ENCODE results near the gene LYVE1. TPM values are rescaled to one million over a fixed set of nuclear protein-coding genes. Genes with fewer than 3 reads are reported as not detected.

The LYVE1 gene, protein sequence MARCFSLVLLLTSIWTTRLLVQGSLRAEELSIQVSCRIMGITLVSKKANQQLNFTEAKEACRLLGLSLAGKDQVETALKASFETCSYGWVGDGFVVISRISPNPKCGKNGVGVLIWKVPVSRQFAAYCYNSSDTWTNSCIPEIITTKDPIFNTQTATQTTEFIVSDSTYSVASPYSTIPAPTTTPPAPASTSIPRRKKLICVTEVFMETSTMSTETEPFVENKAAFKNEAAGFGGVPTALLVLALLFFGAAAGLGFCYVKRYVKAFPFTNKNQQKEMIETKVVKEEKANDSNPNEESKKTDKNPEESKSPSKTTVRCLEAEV
- total RNA-seq = not detected

DNA sequence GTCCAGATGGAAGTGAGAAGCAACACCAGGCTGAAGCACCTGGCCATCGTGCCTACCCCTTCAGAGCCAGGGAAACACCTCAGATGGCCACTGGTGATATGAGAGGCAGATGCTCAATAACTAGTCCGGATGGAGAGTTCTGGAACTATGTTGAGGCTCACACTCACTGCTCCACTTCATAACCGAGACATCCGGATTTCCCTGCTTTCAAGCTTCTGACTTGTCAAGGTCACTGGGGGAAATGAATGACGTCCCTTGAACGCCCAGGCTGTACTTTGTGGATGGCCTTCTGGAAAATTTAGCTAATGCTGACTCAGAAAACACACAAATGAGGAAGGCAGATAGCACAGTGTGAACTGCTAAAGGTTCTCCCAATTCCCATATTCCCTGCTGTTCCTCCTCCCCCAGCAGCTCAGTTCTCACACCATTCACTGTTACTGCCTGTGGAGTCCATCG, at the start of gene LYVE1:
Gene LYVE1, minus strand, starts transcription at position 180 of the 456 bp plus-strand sequence. Its CDS starts 133 bp downstream, at position 47.
- H3K27me3 Mint-ChIP-seq = peaks cover 10 to 15% of the 10 kb centered on the region in 2 donors
- no peak for DNase-seq (ENCODE audit: low spot score)

DNA sequence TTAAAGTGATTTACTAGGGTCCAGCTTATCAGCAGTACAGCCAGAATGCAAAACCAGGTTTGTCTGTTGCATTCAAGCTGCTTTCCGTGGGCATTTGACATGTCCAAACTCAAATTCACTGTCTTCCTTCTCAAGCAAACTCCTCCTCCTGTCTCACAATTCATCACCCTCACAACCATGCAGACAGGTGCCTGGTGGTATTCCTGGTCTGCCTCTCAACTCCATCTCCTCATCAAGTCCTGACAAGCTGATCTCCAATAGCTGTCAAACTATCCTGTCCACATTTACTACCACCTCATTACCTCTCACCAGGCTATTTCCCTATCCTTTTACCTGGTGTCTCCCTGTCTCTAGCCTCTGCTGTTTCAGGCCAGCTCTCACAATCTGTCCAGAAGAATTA, 49.1 kb upstream of the LYVE1 start:
- H3K9me3 Mint-ChIP-seq = no peaks in the 10 kb centered on the region
- no peak overlapping the region for H3K4me3 Mint-ChIP-seq
- H3K27me3 Mint-ChIP-seq = peaks cover 11 to 29% of the 10 kb centered on the region in 2 donors
- ATAC-seq (no peak), DNase-seq (ENCODE audit: low spot score) (no peak)
- H3K4me1 Mint-ChIP-seq (ENCODE audit: low read depth in 2 of 2) = no peaks in the 10 kb centered on the region
- no peak overlapping the region for H3K27ac Mint-ChIP-seq
- H3K36me3 Mint-ChIP-seq = no peaks in the 10 kb centered on the region

More for the DNA sequence above, at the start of gene LYVE1:
- no peaks in the 10 kb centered on the region for H3K4me1 Mint-ChIP-seq (ENCODE audit: low read depth in 2 of 2)
- H3K4me3 Mint-ChIP-seq = no peak within 1 kb of the TSS
- H3K27ac Mint-ChIP-seq = no peak within 1 kb of the TSS
- H3K9me3 Mint-ChIP-seq = no peaks in the 10 kb centered on the region
- no peak for ATAC-seq
- H3K36me3 Mint-ChIP-seq = no peaks in the 10 kb centered on the region

DNA sequence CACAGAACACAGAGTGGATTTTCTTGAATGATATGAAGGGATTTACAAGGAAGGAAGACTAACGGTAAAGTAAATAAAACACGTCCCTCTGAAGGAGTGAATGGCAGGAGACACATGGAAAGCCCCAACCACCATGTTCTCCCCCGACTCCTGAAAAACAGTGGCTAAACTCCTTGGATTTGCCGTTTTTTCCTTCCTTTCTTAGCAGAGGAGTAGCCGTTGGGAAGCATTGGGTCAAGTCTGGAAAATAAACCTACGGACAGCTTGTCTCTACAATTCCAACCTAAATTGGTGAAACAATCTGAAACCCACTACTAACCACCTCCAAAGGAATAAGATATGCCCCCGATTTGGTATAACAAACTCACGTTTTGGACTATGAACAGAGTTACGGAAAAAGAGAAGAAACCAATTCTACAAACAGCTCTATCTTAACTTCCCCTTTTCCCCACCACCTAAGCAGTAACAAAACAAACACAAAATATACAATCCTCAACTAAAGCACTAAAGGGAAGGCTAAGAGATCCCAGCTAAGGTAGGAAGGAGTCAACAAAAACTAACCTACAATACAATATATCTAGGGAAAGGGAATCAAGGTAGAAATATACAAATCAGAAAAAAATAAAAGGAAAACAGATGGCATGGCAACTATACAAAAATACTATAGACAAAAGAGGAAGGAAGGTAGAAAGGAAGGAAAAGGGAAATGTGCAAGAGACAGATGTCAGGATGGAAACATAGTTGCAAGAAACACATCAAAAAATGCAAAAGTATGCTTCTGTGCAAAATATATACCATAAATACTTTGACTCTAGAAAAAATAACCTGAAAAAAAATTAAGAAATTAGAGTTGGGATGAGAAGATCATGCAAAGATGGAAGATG, 43.8 kb upstream of the LYVE1 start:
- H3K4me1 Mint-ChIP-seq (ENCODE audit: low read depth in 2 of 2) = no peaks in the 10 kb centered on the region
- H3K36me3 Mint-ChIP-seq = no peaks in the 10 kb centered on the region
- H3K4me3 Mint-ChIP-seq = no peak overlapping the region
- no peak for DNase-seq (ENCODE audit: low spot score)
- ATAC-seq = no peak
- peaks cover 27 to 39% of the 10 kb centered on the region in 2 donors for H3K27me3 Mint-ChIP-seq
- H3K9me3 Mint-ChIP-seq = no peaks in the 10 kb centered on the region
- no peak overlapping the region for H3K27ac Mint-ChIP-seq

DNA sequence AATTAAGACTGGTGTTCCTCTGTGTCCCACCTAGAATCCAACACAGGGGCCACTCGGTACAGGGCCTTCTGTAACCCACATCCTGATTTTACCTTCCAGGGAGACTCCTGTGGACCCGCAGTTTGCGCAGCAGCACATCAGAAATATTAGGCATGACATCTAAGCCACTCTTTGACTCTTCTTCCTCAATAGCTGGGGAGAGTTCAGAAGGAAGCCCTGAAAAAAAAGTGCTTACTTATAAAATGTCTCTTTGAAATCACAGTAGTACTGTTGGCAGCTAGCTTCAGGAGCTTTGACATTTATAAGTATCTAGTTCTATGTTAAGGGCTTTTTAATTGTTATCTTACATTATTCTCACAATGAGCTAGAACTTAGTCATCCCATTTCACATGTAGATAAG, 41.2 kb upstream of the LYVE1 start:
- no peak overlapping the region for H3K4me3 Mint-ChIP-seq
- ATAC-seq (no peak), DNase-seq (ENCODE audit: low spot score) (no peak)
- no peak overlapping the region for H3K27ac Mint-ChIP-seq
- no peaks in the 10 kb centered on the region for H3K36me3 Mint-ChIP-seq
- peaks cover 30 to 39% of the 10 kb centered on the region in 2 donors for H3K27me3 Mint-ChIP-seq
- no peaks in the 10 kb centered on the region for H3K9me3 Mint-ChIP-seq
- peaks cover 7 to 9% of the 10 kb centered on the region in 2 donors for H3K4me1 Mint-ChIP-seq (ENCODE audit: low read depth in 2 of 2)

DNA sequence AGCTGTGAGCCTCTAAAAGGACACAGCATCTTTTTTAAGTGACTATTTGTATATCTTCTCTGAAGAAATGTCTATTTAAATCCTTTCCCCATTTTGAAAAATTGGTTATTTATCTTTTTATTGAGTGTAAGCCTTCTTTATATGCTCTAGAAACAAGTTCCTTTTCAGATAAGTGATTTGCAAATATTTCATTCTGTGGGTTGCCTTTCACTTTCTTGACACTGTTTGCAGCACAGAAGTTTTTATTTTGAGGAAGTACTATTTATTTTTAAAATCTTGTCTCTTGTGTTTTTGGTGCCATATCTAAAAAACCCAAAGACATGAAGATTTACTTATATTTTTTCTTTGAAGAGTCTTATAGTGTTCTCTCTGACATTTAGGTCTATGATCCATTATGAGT, 40.1 kb upstream of the LYVE1 start:
- ATAC-seq = no peak
- H3K4me1 Mint-ChIP-seq (ENCODE audit: low read depth in 2 of 2) = peaks cover 7 to 9% of the 10 kb centered on the region in 2 donors
- no peaks in the 10 kb centered on the region for H3K9me3 Mint-ChIP-seq
- H3K36me3 Mint-ChIP-seq = no peaks in the 10 kb centered on the region
- DNase-seq (ENCODE audit: low spot score) = no peak
- no peak overlapping the region for H3K4me3 Mint-ChIP-seq
- no peak overlapping the region for H3K27ac Mint-ChIP-seq
- peaks cover 26 to 30% of the 10 kb centered on the region in 2 donors for H3K27me3 Mint-ChIP-seq

DNA sequence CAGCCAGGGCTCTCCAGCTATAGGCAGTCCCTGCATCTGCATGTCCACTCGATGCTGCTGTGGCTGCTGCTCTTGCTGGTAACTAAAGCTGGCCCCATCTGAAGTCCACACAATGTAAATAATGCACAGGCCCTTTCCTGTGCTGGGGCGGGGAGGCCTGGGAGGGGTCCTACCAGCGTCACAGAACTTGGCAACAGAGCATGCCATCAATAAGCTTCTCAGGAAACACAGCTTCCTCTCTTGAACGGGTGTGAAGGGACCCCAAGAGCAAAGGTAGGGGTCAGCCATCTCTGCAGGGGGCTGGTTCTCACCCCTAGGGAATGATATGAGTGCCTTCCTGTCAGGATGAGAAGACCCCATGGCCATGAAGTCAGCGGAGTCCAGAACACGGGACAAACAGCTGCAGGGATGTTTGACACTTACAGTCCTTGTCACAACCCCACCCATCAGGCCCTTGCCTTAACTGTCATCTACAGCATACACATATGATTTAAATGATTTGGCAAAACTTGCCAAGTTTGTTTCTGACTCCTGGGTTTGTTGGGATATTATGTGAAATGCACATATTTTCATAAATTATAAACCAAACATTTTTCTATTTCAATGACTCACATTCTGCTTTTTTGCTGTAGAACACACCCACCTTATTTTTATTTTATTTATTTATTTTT, 39.1 kb upstream of the LYVE1 start:
- Mint-ChIP-seq H3K9me3 (no peaks in the 10 kb centered on the region), H3K36me3 (no peaks in the 10 kb centered on the region), H3K4me1 (ENCODE audit: low read depth in 2 of 2) (peaks cover 7 to 9% of the 10 kb centered on the region in 2 donors), H3K27me3 (peaks cover 19 to 20% of the 10 kb centered on the region in 2 donors), H3K27ac (no peak overlapping the region), H3K4me3 (no peak overlapping the region)
- ATAC-seq (no peak), DNase-seq (ENCODE audit: low spot score) (no peak)

DNA sequence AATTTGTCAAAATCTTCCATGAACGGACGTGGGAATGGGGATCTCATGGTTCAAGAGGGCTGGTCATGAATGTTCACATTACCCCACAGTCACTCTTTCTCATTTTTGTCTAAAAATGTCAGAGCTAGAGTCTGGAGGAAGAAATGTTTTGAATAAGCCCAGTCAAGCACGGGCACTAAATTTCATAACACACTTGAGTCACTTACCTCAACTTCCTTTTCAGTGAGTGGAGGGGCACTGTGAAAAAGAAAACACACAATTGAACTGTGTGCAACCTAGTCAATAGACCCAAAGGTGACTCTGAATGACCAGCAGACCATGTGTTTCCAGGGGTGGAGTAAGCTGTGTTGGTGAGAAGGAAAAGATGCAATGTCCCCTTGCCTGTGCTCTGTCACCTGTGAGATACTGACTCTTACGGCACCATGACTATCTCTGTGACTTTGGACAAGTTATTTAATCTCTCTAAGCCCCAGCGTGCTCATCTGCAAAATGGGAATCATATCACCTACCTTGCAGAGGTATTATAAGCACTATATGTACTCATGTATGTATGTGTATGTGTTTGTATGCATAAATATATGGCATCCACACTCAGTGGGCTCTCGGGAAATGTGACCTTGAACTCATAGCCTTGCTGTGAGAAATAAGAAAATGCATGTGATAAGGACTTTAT, 38.2 kb upstream of the LYVE1 start:
- Mint-ChIP-seq H3K4me1 (ENCODE audit: low read depth in 2 of 2) (peaks cover 7 to 9% of the 10 kb centered on the region in 2 donors), H3K27ac (peak overlapping the region in 1 of 2 donors; percentile 60), H3K36me3 (no peaks in the 10 kb centered on the region), H3K4me3 (peak overlapping the region; percentile 36), H3K9me3 (no peaks in the 10 kb centered on the region), H3K27me3 (peaks cover 11% of the 10 kb centered on the region in 2 donors)
- DNase-seq (ENCODE audit: low spot score) (no peak), ATAC-seq (peak; percentile 70 to 78)

DNA sequence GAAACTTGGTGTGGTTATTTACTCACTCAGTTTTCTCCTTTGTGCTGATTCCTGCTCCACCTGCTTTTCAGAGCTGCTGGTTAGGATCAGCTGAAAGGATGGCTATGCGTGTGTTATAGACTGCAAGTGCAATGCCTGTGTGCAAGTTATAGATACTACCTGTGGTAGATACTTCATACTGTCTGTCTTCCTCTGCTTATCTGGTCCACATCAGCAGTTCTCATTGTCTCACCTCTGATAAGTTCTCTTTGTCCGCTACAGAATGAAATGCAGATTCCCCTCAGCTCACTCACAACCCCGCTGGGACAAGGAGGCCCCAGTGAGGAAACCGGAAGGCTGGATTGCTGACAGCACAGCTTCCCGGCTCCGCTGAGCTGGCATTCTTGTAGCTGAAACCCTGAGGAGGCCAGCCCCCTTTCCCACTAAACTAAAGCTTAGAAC, 37.5 kb upstream of the LYVE1 start:
- Mint-ChIP-seq H3K27ac (peak overlapping the region in 1 of 2 donors; percentile 60), H3K4me3 (peak overlapping the region; percentile 36), H3K9me3 (no peaks in the 10 kb centered on the region), H3K36me3 (no peaks in the 10 kb centered on the region), H3K4me1 (ENCODE audit: low read depth in 2 of 2) (peaks cover 7 to 9% of the 10 kb centered on the region in 2 donors), H3K27me3 (peaks cover 4 to 5% of the 10 kb centered on the region in 2 donors)
- ATAC-seq = no peak
- DNase-seq (ENCODE audit: low spot score) = no peak

DNA sequence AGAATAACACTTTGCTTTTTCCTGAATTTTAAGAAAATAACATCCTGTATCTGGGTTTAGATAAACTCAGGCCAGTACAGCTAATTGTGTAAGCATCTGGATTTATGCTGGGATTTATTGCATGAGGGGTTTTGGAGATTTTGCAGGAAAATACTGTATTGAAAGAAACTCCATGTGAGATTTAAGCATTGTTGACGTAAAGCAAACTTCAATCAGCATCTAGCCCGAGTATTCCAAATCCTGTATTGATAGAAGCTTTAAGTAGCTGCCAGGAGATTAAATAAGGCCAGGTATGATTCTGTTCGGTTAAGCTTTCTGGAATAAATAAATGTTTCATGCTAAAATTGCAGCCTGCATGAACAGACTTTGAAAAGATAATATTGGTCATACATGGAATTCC, 36.3 kb upstream of the LYVE1 start:
- Mint-ChIP-seq H3K27ac (no peak overlapping the region), H3K4me1 (ENCODE audit: low read depth in 2 of 2) (peaks cover 7 to 9% of the 10 kb centered on the region in 2 donors), H3K9me3 (no peaks in the 10 kb centered on the region), H3K36me3 (no peaks in the 10 kb centered on the region), H3K27me3 (peaks cover 0 to 3% of the 10 kb centered on the region in 2 donors), H3K4me3 (no peak overlapping the region)
- ATAC-seq (no peak), DNase-seq (ENCODE audit: low spot score) (no peak)

DNA sequence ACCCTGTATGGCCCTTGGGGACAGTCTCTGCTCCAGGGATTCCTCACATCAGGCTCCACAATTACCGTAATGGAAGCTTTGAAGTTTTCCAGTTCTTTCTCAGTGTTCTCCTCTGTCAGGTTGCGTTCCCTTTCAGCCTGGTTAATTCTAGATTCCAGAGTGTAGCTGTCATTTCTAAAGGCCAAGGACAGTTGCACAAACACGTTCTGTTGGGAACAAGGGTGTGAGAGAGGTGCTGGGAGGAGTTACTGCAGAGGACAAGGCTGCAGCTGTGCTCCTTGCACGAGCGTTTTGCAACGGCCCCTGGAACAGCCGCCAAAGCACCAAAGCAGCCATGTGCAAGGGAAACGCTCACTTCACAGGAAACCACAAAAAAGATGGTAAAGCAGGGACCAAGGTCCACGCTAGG, 35.9 kb upstream of the LYVE1 start:
- Mint-ChIP-seq H3K4me1 (ENCODE audit: low read depth in 2 of 2) (peaks cover 7 to 9% of the 10 kb centered on the region in 2 donors), H3K9me3 (no peaks in the 10 kb centered on the region), H3K4me3 (no peak overlapping the region), H3K27ac (no peak overlapping the region), H3K36me3 (no peaks in the 10 kb centered on the region), H3K27me3 (peaks cover 0 to 3% of the 10 kb centered on the region in 2 donors)
- DNase-seq (ENCODE audit: low spot score) (no peak), ATAC-seq (no peak)

DNA sequence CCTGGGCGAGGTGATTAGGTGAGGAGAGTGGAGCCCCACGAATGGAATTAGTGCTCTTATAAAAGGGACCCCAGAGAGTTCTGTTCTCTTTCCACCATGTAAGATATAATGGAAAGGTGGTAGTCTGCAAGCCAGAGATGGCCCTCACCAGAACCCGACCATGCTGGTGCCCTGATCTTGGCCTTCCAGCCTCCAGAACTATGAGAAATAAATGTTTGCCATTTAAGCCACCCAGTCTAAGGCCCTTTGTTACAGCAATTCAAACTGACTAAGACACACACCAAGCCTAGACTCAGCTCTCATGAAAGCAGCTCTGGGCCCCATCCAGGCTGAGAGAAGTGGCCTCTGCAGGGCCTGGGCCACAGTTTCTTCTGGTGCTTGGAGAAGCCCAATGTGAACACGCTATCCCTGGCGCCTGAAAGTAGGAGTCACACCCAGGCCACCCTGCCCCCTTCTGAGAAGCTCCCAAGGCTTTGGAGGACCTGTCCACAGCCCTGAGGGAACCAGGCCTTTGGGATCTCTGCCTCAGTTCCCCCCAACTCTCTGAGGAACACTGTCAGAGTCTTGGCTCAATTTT, 35.3 kb upstream of the LYVE1 start:
- H3K36me3 Mint-ChIP-seq = no peaks in the 10 kb centered on the region
- ATAC-seq (no peak), DNase-seq (ENCODE audit: low spot score) (no peak)

DNA sequence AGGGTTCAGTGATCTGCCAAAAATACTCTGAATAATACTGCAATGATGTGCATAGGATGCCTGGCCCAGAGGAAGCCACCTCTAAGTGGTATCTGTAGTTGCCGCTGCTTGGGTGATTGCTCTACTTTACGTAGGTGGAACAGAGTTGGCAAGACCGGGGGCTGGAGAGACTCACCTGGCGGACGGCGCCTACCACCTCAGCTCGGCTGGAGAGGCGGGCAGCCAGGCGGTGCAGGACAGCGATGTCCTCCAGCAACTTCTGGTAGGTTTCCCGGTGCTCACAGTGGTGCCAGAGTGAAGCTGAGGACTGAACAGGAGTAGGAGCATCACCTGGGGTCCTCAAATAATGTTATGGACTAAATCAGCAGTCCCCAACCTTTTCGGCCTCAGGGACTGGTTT, 34.5 kb upstream of the LYVE1 start:
- ATAC-seq = no peak
- H3K4me1 Mint-ChIP-seq (ENCODE audit: low read depth in 2 of 2) = peaks cover 7 to 9% of the 10 kb centered on the region in 2 donors
- no peaks in the 10 kb centered on the region for H3K9me3 Mint-ChIP-seq
- no peak overlapping the region for H3K27ac Mint-ChIP-seq
- H3K4me3 Mint-ChIP-seq = no peak overlapping the region
- no peaks in the 10 kb centered on the region for H3K36me3 Mint-ChIP-seq
- DNase-seq (ENCODE audit: low spot score) = no peak
- peaks cover 0 to 3% of the 10 kb centered on the region in 2 donors for H3K27me3 Mint-ChIP-seq

More for the DNA sequence above, 35.3 kb upstream of the LYVE1 start:
- Mint-ChIP-seq H3K9me3 (no peaks in the 10 kb centered on the region), H3K4me3 (no peak overlapping the region), H3K27ac (no peak overlapping the region), H3K27me3 (peaks cover 0 to 3% of the 10 kb centered on the region in 2 donors), H3K4me1 (ENCODE audit: low read depth in 2 of 2) (peaks cover 7 to 9% of the 10 kb centered on the region in 2 donors)

DNA sequence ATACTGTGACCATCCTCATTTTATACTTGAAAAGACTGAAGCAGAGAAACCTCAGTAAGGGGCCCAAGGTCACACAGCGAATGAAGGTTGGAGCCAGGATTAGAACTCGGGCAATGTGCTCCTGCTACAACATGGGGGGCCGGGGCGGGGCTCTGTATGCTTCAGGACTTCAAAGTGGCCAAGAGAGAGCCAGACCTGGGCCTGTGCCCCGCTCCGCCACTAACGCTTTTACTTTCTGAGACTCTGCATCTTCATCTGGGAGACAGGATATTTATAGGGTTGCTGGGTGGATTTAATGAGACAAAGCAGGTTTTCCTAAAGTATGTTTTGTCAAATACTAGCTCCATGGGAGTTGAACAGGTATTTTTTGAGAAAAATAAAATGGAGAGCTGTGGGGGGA, 33.9 kb upstream of the LYVE1 start:
- H3K9me3 Mint-ChIP-seq = no peaks in the 10 kb centered on the region
- H3K36me3 Mint-ChIP-seq = no peaks in the 10 kb centered on the region
- H3K27me3 Mint-ChIP-seq = peaks cover 0 to 3% of the 10 kb centered on the region in 2 donors
- H3K4me3 Mint-ChIP-seq = no peak overlapping the region
- H3K4me1 Mint-ChIP-seq (ENCODE audit: low read depth in 2 of 2) = peaks cover 7 to 9% of the 10 kb centered on the region in 2 donors
- H3K27ac Mint-ChIP-seq = no peak overlapping the region
- DNase-seq (ENCODE audit: low spot score) = no peak
- no peak for ATAC-seq

Data from natural killer cell treated with Interleukin-12 subunit alpha and Interleukin-12 subunit beta and Interleukin-15 and Interleukin-18, amount 100 ng/mL, for 72 hours (primary cell).